HG03457 (cell line): ENCODE data around the gene PITPNM3.

Source experiments
- ATAC-seq: cut with Tn5 transposase; IDR thresholded peaks from one replicate; pipeline ENCODE4 v1.9.1; 2021; ENCODE audit warnings: moderate number of reproducible peaks; ENCODE audit not compliant: unreplicated experiment

Gene PITPNM3

GRCh38 chr17:6465206-6466003 lies 91.0 kb downstream of the PITPNM3 start:
- no peak for ATAC-seq

- no peak for ATAC-seq
Observed at GRCh38 chr17:6464446-6465041, 91.8 kb downstream of the PITPNM3 start.

- ATAC-seq = no peak
Observed at GRCh38 chr17:6463616-6464445, 92.5 kb downstream of the PITPNM3 start.

GRCh38 chr17:6462692-6463091 lies 93.7 kb downstream of the PITPNM3 start:
- ATAC-seq = no peak

GRCh38 chr17:6461792-6462524 lies 94.4 kb downstream of the PITPNM3 start:
- ATAC-seq = no peak

GRCh38 chr17:6461246-6461645 lies 95.1 kb downstream of the PITPNM3 start:
- no peak for ATAC-seq

GRCh38 chr17:6460531-6461161 lies 95.7 kb downstream of the PITPNM3 start:
- no peak for ATAC-seq

GRCh38 chr17:6458460-6458950 lies 97.8 kb downstream of the PITPNM3 start:
- ATAC-seq = no peak

- ATAC-seq = no peak
Observed at GRCh38 chr17:6457688-6458459, 98.5 kb downstream of the PITPNM3 start.

GRCh38 chr17:6456914-6457687 lies 99.3 kb downstream of the PITPNM3 start:
- no peak for ATAC-seq

GRCh38 chr17:6456321-6456720 lies 100.0 kb downstream of the PITPNM3 start:
- no peak for ATAC-seq

- no peak for ATAC-seq
Observed at GRCh38 chr17:6455321-6455705, 101.0 kb downstream of the PITPNM3 start.

GRCh38 chr17:6454495-6455320 lies 101.6 kb downstream of the PITPNM3 start:
- ATAC-seq = no peak

- no peak for ATAC-seq
Observed at GRCh38 chr17:6453279-6454024, 102.9 kb downstream of the PITPNM3 start.

GRCh38 chr17:6452471-6453266 lies 103.7 kb downstream of the PITPNM3 start:
- ATAC-seq = no peak
